GM10248 (cell line): ENCODE data around the gene TMEM208.
A peak's percentile ranks its signal among the peaks of the same experiment; 100 is the strongest.

ENCODE experiments used
- CTCF ChIA-PET: fragments of 300-600 bp; sonication (Branson Sonifier 250); formaldehyde crosslinking; extraction: SDS; loops from one replicate; lab custom pipeline; 2021; ENCODE audit warnings: antibody characterized with exemption; lab: Yijun Ruan, JAX
- POLR2A ChIA-PET: fragments of 350-650 bp; sonication (Branson Sonifier 250); formaldehyde crosslinking; extraction: SDS; loops from one replicate; lab custom pipeline; 2020; ENCODE audit warnings: antibody characterized with exemption; lab: Yijun Ruan, JAX
- DNase-seq: peaks from one replicate; pipeline ENCODE4 v3.0.0; 2012; ENCODE audit errors: extremely low spot score
- CTCF ChIP-seq: IDR thresholded peaks from 2 replicates; pipeline ENCODE4 v1.5.1; 2012; ENCODE audit warnings: mild to moderate bottlenecking, low read depth; ENCODE audit errors: extremely low read depth, missing control alignments, control extremely low read depth

Gene TMEM208

GRCh38 chr16:67183284-67183626, 43.7 kb upstream of the TMEM208 start:
- POLR2A ChIA-PET = no interaction called here

GRCh38 chr16:67183627-67184452, 43.1 kb upstream of the TMEM208 start, which contains the start of gene MATCAP1:
TSS of gene MATCAP1 (minus strand) at chr16:67183963. CDS start at chr16:67180610, 3,353 bp downstream.
- CTCF ChIA-PET = interaction anchor here (1.2 to 4.3 kb wide), 19 partner anchors 9 to 303 kb away, joined by 3 to 45 read pairs (median 7); partner anchors contain the start of genes B3GNT9, FHOD1, NOL3 and PDP2
- POLR2A ChIA-PET = no interaction called here
- DNase-seq = peak; percentile 99
- no peak for TF ChIP-seq CTCF

More at GRCh38 chr16:67183284-67183626, 43.7 kb upstream of the TMEM208 start:
- DNase-seq = no peak
- CTCF ChIA-PET = interaction anchor here (1.5 to 3.5 kb wide), 6 partner anchors 9 to 229 kb away, joined by 6 to 19 read pairs (median 8); partner anchors contain the start of genes B3GNT9 and NOL3
- no peak for TF ChIP-seq CTCF

GRCh38 chr16:67184453-67184994, 42.4 kb upstream of the TMEM208 start:
- no peak for TF ChIP-seq CTCF
- no peak for DNase-seq
- POLR2A ChIA-PET = no interaction called here
- CTCF ChIA-PET = interaction anchor here (0.8 to 4.3 kb wide), 39 partner anchors 10 to 362 kb away, joined by 3 to 45 read pairs (median 5); partner anchors contain the start of genes B3GNT9, FHOD1, HSF4 and NOL3

- TF ChIP-seq CTCF = peak; percentile 96
- peak; percentile 81 for DNase-seq
- POLR2A ChIA-PET = no interaction called here
- CTCF ChIA-PET = interaction anchor here (0.6 to 4.3 kb wide), 44 partner anchors 10 to 362 kb away, joined by 3 to 45 read pairs (median 5); partner anchors contain the start of genes B3GNT9, FHOD1, HSF4 and NOL3
Observed at GRCh38 chr16:67184995-67185650, 41.8 kb upstream of the TMEM208 start.

GRCh38 chr16:67185651-67186134, 41.2 kb upstream of the TMEM208 start:
- CTCF ChIA-PET = interaction anchor here (0.6 to 4.3 kb wide), 40 partner anchors 9 to 361 kb away, joined by 3 to 45 read pairs (median 5); partner anchors contain the start of genes B3GNT9, FHOD1, HSF4 and NOL3
- POLR2A ChIA-PET = no interaction called here
- no peak for DNase-seq
- TF ChIP-seq CTCF = no peak

- DNase-seq = no peak
- POLR2A ChIA-PET = no interaction called here
- CTCF ChIA-PET = interaction anchor here (1.4 to 4.3 kb wide), 8 partner anchors 12 to 222 kb away, joined by 3 to 45 read pairs (median 8); partner anchors contain the start of gene NOL3
Observed at GRCh38 chr16:67186550-67186950, 40.4 kb upstream of the TMEM208 start.

More at GRCh38 chr16:67186550-67186950, 40.4 kb upstream of the TMEM208 start:
- no peak for TF ChIP-seq CTCF
